C4-2B (cell line): Measurements from ENCODE around the gene AFMID.

Experiments
- H3K27ac ChIP-seq: fragments of 450-650 bp; 2 replicates; pipeline ENCODE4 v1.5.1; 2017
- CTCF ChIP-seq: fragments of 450-650 bp; conservative IDR thresholded peaks from 2 replicates; pipeline ENCODE4 v1.5.1; 2017; ENCODE audit warnings: mild to moderate bottlenecking
- ZFX ChIP-seq: fragments of 450-650 bp; IDR thresholded peaks from 2 replicates; pipeline ENCODE4 v1.6.1; 2017

Gene AFMID

GRCh38 chr17:78205124-78205775, 18.1 kb downstream of the AFMID start:
- no peak overlapping the region for H3K27ac ChIP-seq
- TF ChIP-seq CTCF (no peak), ZFX (no peak)

GRCh38 chr17:78206298-78206697, 19.1 kb downstream of the AFMID start:
- H3K27ac ChIP-seq, result no peak overlapping the region
- no peak for TF ChIP-seq CTCF
- TF ChIP-seq ZFX, result no peak

- no peak overlapping the region for H3K27ac ChIP-seq
- no peak for TF ChIP-seq ZFX
Measured at GRCh38 chr17:78208486-78208885, 21.3 kb downstream of the AFMID start.

GRCh38 chr17:78210111-78210510, 22.9 kb downstream of the AFMID start:
- no peak overlapping the region for H3K27ac ChIP-seq
- TF ChIP-seq ZFX, result no peak

GRCh38 chr17:78211032-78211431, 23.9 kb downstream of the AFMID start:
- H3K27ac ChIP-seq, result no peak overlapping the region
- no peak for TF ChIP-seq ZFX

GRCh38 chr17:78214016-78214705, 27.0 kb downstream of the AFMID start, which contains the start of gene BIRC5:
TSS of gene BIRC5 (plus strand) at chr17:78214253. CDS start at chr17:78214317, 64 bp downstream.
- TF ChIP-seq ZFX (peak; percentile 93; the same call in 1 of the 2 replicates), CTCF (no peak)
- peak within 1 kb of the TSS; percentile 97 for H3K27ac ChIP-seq

- H3K27ac ChIP-seq, result peak overlapping the region; percentile 97
- TF ChIP-seq CTCF (no peak), ZFX (no peak)
Measured at GRCh38 chr17:78214706-78215061, 27.5 kb downstream of the AFMID start.

GRCh38 chr17:78219396-78220150, 32.4 kb downstream of the AFMID start:
- TF ChIP-seq CTCF (no peak), ZFX (no peak)
- H3K27ac ChIP-seq, result no peak overlapping the region

GRCh38 chr17:78223061-78223460, 35.9 kb downstream of the AFMID start:
- H3K27ac ChIP-seq, result no peak overlapping the region
- TF ChIP-seq ZFX (no peak), CTCF (no peak)
